GM21576 (cell line): Measurements from ENCODE around the gene CREB3L1.
A peak's percentile ranks its signal among the peaks of the same experiment; 100 is the strongest.

Experiments used
- ATAC-seq: cut with Tn5 transposase; IDR thresholded peaks from one replicate; pipeline ENCODE4 v1.9.1; 2021; ENCODE audit warnings: mild to moderate bottlenecking, moderate library complexity; ENCODE audit not compliant: unreplicated experiment

Gene CREB3L1

GRCh38 chr11:46277622-46278386 is at the start of gene CREB3L1:
Gene CREB3L1 (plus strand): TSS chr11:46277662. CDS start chr11:46278112, 450 bp downstream.
- ATAC-seq, result no peak

GRCh38 chr11:46229230-46229629 is 48.2 kb upstream of the CREB3L1 start:
- no peak for ATAC-seq

GRCh38 chr11:46234311-46234710 is 43.2 kb upstream of the CREB3L1 start:
- no peak for ATAC-seq

- ATAC-seq, result no peak
These were observed 41.4 kb upstream of the CREB3L1 start for GRCh38 chr11:46235777-46236688.

GRCh38 chr11:46236918-46237247 is 40.6 kb upstream of the CREB3L1 start:
- no peak for ATAC-seq

GRCh38 chr11:46237248-46238077 is 40.0 kb upstream of the CREB3L1 start:
- no peak for ATAC-seq

GRCh38 chr11:46238078-46238966 is 39.1 kb upstream of the CREB3L1 start:
- ATAC-seq, result no peak

- peak; percentile 65 for ATAC-seq
These were observed 38.3 kb upstream of the CREB3L1 start for GRCh38 chr11:46238967-46239800.

- no peak for ATAC-seq
These were observed 37.7 kb upstream of the CREB3L1 start for GRCh38 chr11:46239801-46240061.

GRCh38 chr11:46240371-46240770 is 37.1 kb upstream of the CREB3L1 start:
- no peak for ATAC-seq

GRCh38 chr11:46240861-46241260 is 36.6 kb upstream of the CREB3L1 start:
- ATAC-seq, result no peak

GRCh38 chr11:46242041-46242951 is 35.2 kb upstream of the CREB3L1 start:
- no peak for ATAC-seq

- ATAC-seq, result no peak
These were observed 34.3 kb upstream of the CREB3L1 start for GRCh38 chr11:46242952-46243795.

- ATAC-seq, result no peak
These were observed 33.7 kb upstream of the CREB3L1 start for GRCh38 chr11:46243796-46244109.

GRCh38 chr11:46246521-46246920 is 30.9 kb upstream of the CREB3L1 start:
- ATAC-seq, result no peak

GRCh38 chr11:46247090-46247489 is 30.4 kb upstream of the CREB3L1 start:
- ATAC-seq, result no peak

- no peak for ATAC-seq
These were observed 29.8 kb upstream of the CREB3L1 start for GRCh38 chr11:46247659-46248058.
